Measurements from ENCODE around the gene GRAP2. TPM values are rescaled to one million over a fixed set of nuclear protein-coding genes. Genes with fewer than 3 reads are reported as not detected.

Gene GRAP2
- total RNA-seq, 2 donors from 2014 or later: 56.4 to 59.4 TPM

GRCh38 chr22:39905687-39906086 lies 4.8 kb downstream of the GRAP2 start:
- ATAC-seq (replicated peaks in 1 of 2): no peak
- H3K4me1 Mint-ChIP-seq (ENCODE audit: low read depth): peaks cover 54% of the 10 kb centered on the region

GRCh38 chr22:39906207-39906606 lies 5.3 kb downstream of the GRAP2 start:
- DNase-seq: no peak
- Mint-ChIP-seq H3K27ac (peak overlapping the region; percentile 100), H3K4me1 (ENCODE audit: low read depth) (peaks cover 56% of the 10 kb centered on the region), H3K36me3 (ENCODE audit: insufficient read depth in 2 of 2) (peaks cover 7 to 11% of the 10 kb centered on the region in 2 donors), H3K9me3 (peaks cover 0 to 2% of the 10 kb centered on the region in 2 donors), H3K4me3 (peak overlapping the region; percentile 80 to 92), H3K27me3 (ENCODE audit: low read depth) (no peaks in the 10 kb centered on the region)
- ATAC-seq (replicated peaks in 1 of 2): peak; percentile 7 to 11

More at GRCh38 chr22:39905687-39906086, 4.8 kb downstream of the GRAP2 start:
- Mint-ChIP-seq H3K4me3 (peak overlapping the region; percentile 80 to 92), H3K27me3 (ENCODE audit: low read depth) (no peaks in the 10 kb centered on the region), H3K36me3 (ENCODE audit: insufficient read depth in 2 of 2) (peaks cover 7 to 11% of the 10 kb centered on the region in 2 donors), H3K9me3 (peaks cover 0 to 2% of the 10 kb centered on the region in 2 donors), H3K27ac (peak overlapping the region; percentile 100)
- no peak for DNase-seq

GRCh38 chr22:39907047-39907446 lies 6.2 kb downstream of the GRAP2 start:
- Mint-ChIP-seq H3K4me3 (peak overlapping the region; percentile 80 to 92), H3K4me1 (ENCODE audit: low read depth) (peaks cover 64% of the 10 kb centered on the region), H3K27ac (peak overlapping the region; percentile 100), H3K9me3 (peaks cover 0 to 2% of the 10 kb centered on the region in 2 donors), H3K36me3 (ENCODE audit: insufficient read depth in 2 of 2) (peaks cover 4 to 9% of the 10 kb centered on the region in 2 donors), H3K27me3 (ENCODE audit: low read depth) (no peaks in the 10 kb centered on the region)
- DNase-seq (no peak), ATAC-seq (replicated peaks in 1 of 2) (no peak)

GRCh38 chr22:39907605-39908097 lies 6.8 kb downstream of the GRAP2 start:
- Mint-ChIP-seq H3K27ac (peak overlapping the region; percentile 100), H3K36me3 (ENCODE audit: insufficient read depth in 2 of 2) (peaks cover 3 to 8% of the 10 kb centered on the region in 2 donors), H3K27me3 (ENCODE audit: low read depth) (no peaks in the 10 kb centered on the region), H3K9me3 (peaks cover 0 to 2% of the 10 kb centered on the region in 2 donors), H3K4me3 (peak overlapping the region; percentile 80 to 92), H3K4me1 (ENCODE audit: low read depth) (peaks cover 70% of the 10 kb centered on the region)
- ATAC-seq (replicated peaks in 1 of 2) (peak; percentile 14 to 16), DNase-seq (no peak)

GRCh38 chr22:39908136-39908535 lies 7.3 kb downstream of the GRAP2 start:
- peaks cover 0 to 5% of the 10 kb centered on the region in 2 donors for H3K36me3 Mint-ChIP-seq (ENCODE audit: insufficient read depth in 2 of 2)
- ATAC-seq (replicated peaks in 1 of 2): peak; percentile 12 to 16

GRCh38 chr22:39908737-39909136 lies 7.9 kb downstream of the GRAP2 start:
- Mint-ChIP-seq H3K27ac (peak overlapping the region; percentile 100), H3K36me3 (ENCODE audit: insufficient read depth in 2 of 2) (peaks cover 0 to 5% of the 10 kb centered on the region in 2 donors), H3K4me1 (ENCODE audit: low read depth) (peaks cover 81% of the 10 kb centered on the region), H3K27me3 (ENCODE audit: low read depth) (no peaks in the 10 kb centered on the region), H3K9me3 (peaks cover 0 to 2% of the 10 kb centered on the region in 2 donors), H3K4me3 (peak overlapping the region; percentile 80 to 92)
- DNase-seq: peak in 1 of 2 donors; percentile 72
- ATAC-seq (replicated peaks in 1 of 2): peak; percentile 69 to 70

More at GRCh38 chr22:39908136-39908535, 7.3 kb downstream of the GRAP2 start:
- H3K27me3 Mint-ChIP-seq (ENCODE audit: low read depth): no peaks in the 10 kb centered on the region
- H3K4me3 Mint-ChIP-seq: peak overlapping the region; percentile 80 to 92
- H3K9me3 Mint-ChIP-seq: peaks cover 0 to 2% of the 10 kb centered on the region in 2 donors
- peaks cover 75% of the 10 kb centered on the region for H3K4me1 Mint-ChIP-seq (ENCODE audit: low read depth)
- no peak for DNase-seq
- H3K27ac Mint-ChIP-seq: peak overlapping the region; percentile 100

GRCh38 chr22:39910876-39911613 lies 10.2 kb downstream of the GRAP2 start:
- ATAC-seq (replicated peaks in 1 of 2) (no peak), DNase-seq (no peak)
- H3K4me1 Mint-ChIP-seq (ENCODE audit: low read depth): peaks cover 95% of the 10 kb centered on the region
- H3K27me3 Mint-ChIP-seq (ENCODE audit: low read depth): no peaks in the 10 kb centered on the region
- peak overlapping the region; percentile 80 to 92 for H3K4me3 Mint-ChIP-seq
- peak overlapping the region; percentile 100 for H3K27ac Mint-ChIP-seq
- H3K9me3 Mint-ChIP-seq: peaks cover 0 to 2% of the 10 kb centered on the region in 2 donors
- H3K36me3 Mint-ChIP-seq (ENCODE audit: insufficient read depth in 2 of 2): peaks cover 0 to 4% of the 10 kb centered on the region in 2 donors

- ATAC-seq (replicated peaks in 1 of 2): no peak
- Mint-ChIP-seq H3K27me3 (ENCODE audit: low read depth) (no peaks in the 10 kb centered on the region), H3K9me3 (peaks cover 0 to 2% of the 10 kb centered on the region in 2 donors)
Observed at GRCh38 chr22:39913321-39913720, 12.4 kb downstream of the GRAP2 start.

GRCh38 chr22:39913886-39914285 lies 13.0 kb downstream of the GRAP2 start:
- DNase-seq (no peak), ATAC-seq (replicated peaks in 1 of 2) (no peak)
- peaks cover 97% of the 10 kb centered on the region for H3K4me1 Mint-ChIP-seq (ENCODE audit: low read depth)
- H3K4me3 Mint-ChIP-seq: peak overlapping the region; percentile 80 to 92
- H3K27me3 Mint-ChIP-seq (ENCODE audit: low read depth): no peaks in the 10 kb centered on the region
- H3K27ac Mint-ChIP-seq: peak overlapping the region; percentile 100
- peaks cover 0 to 2% of the 10 kb centered on the region in 2 donors for H3K9me3 Mint-ChIP-seq
- peaks cover 0 to 4% of the 10 kb centered on the region in 2 donors for H3K36me3 Mint-ChIP-seq (ENCODE audit: insufficient read depth in 2 of 2)

More at GRCh38 chr22:39913321-39913720, 12.4 kb downstream of the GRAP2 start:
- Mint-ChIP-seq H3K36me3 (ENCODE audit: insufficient read depth in 2 of 2) (peaks cover 0 to 4% of the 10 kb centered on the region in 2 donors), H3K4me1 (ENCODE audit: low read depth) (peaks cover 98% of the 10 kb centered on the region), H3K27ac (peak overlapping the region; percentile 100), H3K4me3 (peak overlapping the region; percentile 80 to 92)
- DNase-seq: no peak

GRCh38 chr22:39914584-39914983 lies 13.7 kb downstream of the GRAP2 start:
- ATAC-seq (replicated peaks in 1 of 2) (no peak), DNase-seq (no peak)
- Mint-ChIP-seq H3K27ac (peak overlapping the region; percentile 100), H3K36me3 (ENCODE audit: insufficient read depth in 2 of 2) (peaks cover 0 to 4% of the 10 kb centered on the region in 2 donors), H3K27me3 (ENCODE audit: low read depth) (no peaks in the 10 kb centered on the region), H3K4me1 (ENCODE audit: low read depth) (peaks cover 95% of the 10 kb centered on the region), H3K9me3 (peaks cover 0 to 2% of the 10 kb centered on the region in 2 donors), H3K4me3 (peak overlapping the region; percentile 80 to 92)

GRCh38 chr22:39915295-39915726 lies 14.4 kb downstream of the GRAP2 start:
- peaks cover 95% of the 10 kb centered on the region for H3K4me1 Mint-ChIP-seq (ENCODE audit: low read depth)
- no peak for ATAC-seq (replicated peaks in 1 of 2)
- no peaks in the 10 kb centered on the region for H3K36me3 Mint-ChIP-seq (ENCODE audit: insufficient read depth in 2 of 2)
- no peaks in the 10 kb centered on the region for H3K9me3 Mint-ChIP-seq
- DNase-seq: no peak
- H3K27me3 Mint-ChIP-seq (ENCODE audit: low read depth): no peaks in the 10 kb centered on the region
- H3K27ac Mint-ChIP-seq: peak overlapping the region; percentile 90
- peak overlapping the region; percentile 80 to 97 for H3K4me3 Mint-ChIP-seq

GRCh38 chr22:39916496-39916895 lies 15.6 kb downstream of the GRAP2 start:
- H3K9me3 Mint-ChIP-seq: no peaks in the 10 kb centered on the region
- peak overlapping the region; percentile 80 to 97 for H3K4me3 Mint-ChIP-seq
- peak overlapping the region; percentile 95 for H3K27ac Mint-ChIP-seq
- no peaks in the 10 kb centered on the region for H3K27me3 Mint-ChIP-seq (ENCODE audit: low read depth)
- no peak for ATAC-seq (replicated peaks in 1 of 2)
- DNase-seq: no peak
- H3K36me3 Mint-ChIP-seq (ENCODE audit: insufficient read depth in 2 of 2): no peaks in the 10 kb centered on the region
- H3K4me1 Mint-ChIP-seq (ENCODE audit: low read depth): peaks cover 95% of the 10 kb centered on the region

GRCh38 chr22:39917197-39917643 lies 16.3 kb downstream of the GRAP2 start:
- H3K4me1 Mint-ChIP-seq (ENCODE audit: low read depth): peaks cover 95% of the 10 kb centered on the region
- peak overlapping the region; percentile 80 to 97 for H3K4me3 Mint-ChIP-seq
- DNase-seq (no peak), ATAC-seq (replicated peaks in 1 of 2) (no peak)
- H3K27ac Mint-ChIP-seq: peak overlapping the region; percentile 95
- no peaks in the 10 kb centered on the region for H3K27me3 Mint-ChIP-seq (ENCODE audit: low read depth)
- H3K36me3 Mint-ChIP-seq (ENCODE audit: insufficient read depth in 2 of 2): peaks cover 0 to 3% of the 10 kb centered on the region in 2 donors
- no peaks in the 10 kb centered on the region for H3K9me3 Mint-ChIP-seq

Data from activated T-cell treated with anti-CD3 and anti-CD28 coated beads, Interleukin-2, amount 50 U/mL, for 72 hours (primary cell).